ENCODE results near the gene CEP20. TPM values are rescaled to one million over a fixed set of nuclear protein-coding genes. Genes with fewer than 3 reads are reported as not detected.

The CEP20 gene
- total RNA-seq, 2 experiments from 2014 or later = 34.5 to 39.0 TPM

DNA sequence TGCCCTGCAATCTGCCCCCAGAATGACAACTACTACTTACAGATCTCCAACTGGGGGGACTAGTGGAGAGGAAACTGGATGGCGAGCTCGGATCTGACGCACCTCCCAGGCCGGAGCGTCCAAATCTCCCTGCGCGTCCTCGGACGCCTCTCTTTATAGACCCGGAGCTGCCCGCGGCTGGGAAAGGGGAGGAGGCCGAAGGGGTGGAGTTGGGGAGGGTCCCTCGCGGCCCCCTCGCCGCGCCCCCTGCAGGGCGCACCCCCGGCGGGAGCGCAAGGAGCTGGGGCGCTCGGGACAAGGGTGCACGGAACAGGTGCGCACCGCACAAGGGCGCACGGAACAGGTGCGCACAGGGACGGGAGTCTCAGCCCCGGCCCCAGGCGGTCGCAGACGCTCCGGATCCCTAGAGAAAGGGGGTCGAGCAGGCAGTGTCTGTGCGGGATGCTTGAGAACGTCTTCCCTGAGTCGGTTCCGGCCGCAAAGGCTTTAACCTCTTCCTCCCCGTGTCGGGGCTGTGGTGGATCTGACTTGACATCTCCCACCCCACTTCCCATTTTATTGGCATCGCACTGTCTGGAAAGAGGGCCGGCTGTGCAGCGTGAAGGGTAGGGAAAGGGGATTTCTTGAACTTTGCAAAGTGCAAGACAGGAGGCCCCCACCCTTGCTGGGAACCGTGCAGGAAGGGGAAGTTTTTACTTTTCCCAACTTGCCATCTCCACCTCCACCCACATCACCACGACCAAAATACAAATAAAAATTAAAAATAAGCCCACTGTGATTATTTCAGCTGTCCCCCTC, 31.3 kb downstream of the CEP20 start, which contains the start of gene MYH11:
Gene MYH11, minus strand, starts transcription at position 128 of the 798 bp plus-strand sequence. CDS start 18,776 bp downstream, outside the sequence.
- intact Hi-C loops (cut with micrococcal nuclease) = no loop called here
- H3K27me3 Mint-ChIP-seq = peaks cover 31% of the 10 kb centered on the region
- peak within 1 kb of the TSS; percentile 44 for H3K4me3 Mint-ChIP-seq
- ATAC-seq = no peak
- H3K9me3 Mint-ChIP-seq = no peaks in the 10 kb centered on the region
- TF ChIP-seq, protein P1, sequence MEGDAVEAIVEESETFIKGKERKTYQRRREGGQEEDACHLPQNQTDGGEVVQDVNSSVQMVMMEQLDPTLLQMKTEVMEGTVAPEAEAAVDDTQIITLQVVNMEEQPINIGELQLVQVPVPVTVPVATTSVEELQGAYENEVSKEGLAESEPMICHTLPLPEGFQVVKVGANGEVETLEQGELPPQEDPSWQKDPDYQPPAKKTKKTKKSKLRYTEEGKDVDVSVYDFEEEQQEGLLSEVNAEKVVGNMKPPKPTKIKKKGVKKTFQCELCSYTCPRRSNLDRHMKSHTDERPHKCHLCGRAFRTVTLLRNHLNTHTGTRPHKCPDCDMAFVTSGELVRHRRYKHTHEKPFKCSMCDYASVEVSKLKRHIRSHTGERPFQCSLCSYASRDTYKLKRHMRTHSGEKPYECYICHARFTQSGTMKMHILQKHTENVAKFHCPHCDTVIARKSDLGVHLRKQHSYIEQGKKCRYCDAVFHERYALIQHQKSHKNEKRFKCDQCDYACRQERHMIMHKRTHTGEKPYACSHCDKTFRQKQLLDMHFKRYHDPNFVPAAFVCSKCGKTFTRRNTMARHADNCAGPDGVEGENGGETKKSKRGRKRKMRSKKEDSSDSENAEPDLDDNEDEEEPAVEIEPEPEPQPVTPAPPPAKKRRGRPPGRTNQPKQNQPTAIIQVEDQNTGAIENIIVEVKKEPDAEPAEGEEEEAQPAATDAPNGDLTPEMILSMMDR (IDR thresholded peaks at IDR 0.05) = no peak
- ChIA-PET CTCF (no interaction called here), POLR2A (interaction anchor here (0.6 to 1.1 kb wide), 3 partner anchors 8 to 144 kb away, joined by 3 read pairs; no protein-coding TSS in a partner anchor)
- no peak within 1 kb of the TSS for H3K27ac Mint-ChIP-seq
- H3K4me1 Mint-ChIP-seq (ENCODE audit: low read depth) = peaks cover 6% of the 10 kb centered on the region
- no peaks in the 10 kb centered on the region for H3K36me3 Mint-ChIP-seq (ENCODE audit: low read depth)
- DNase-seq = no peak

DNA sequence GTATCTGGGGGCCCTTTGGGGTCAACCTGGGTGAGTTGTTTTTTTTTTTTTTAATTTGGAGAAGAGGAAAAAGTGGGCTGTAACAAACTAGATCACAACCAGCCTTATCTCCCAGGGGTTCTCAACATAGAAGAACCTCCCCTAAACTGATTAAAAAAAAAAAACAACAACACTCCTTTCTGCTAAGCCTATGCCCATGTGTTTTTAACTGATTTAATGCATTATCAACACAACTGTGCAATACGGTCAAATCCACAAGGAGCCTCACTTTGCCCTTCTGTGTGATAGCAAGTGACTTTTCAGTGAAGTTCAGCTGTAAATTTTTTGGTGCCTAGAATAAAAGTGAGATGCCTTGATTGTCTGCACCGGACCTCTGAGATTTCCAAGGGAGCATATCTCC, 32.2 kb downstream of the CEP20 start:
- TF ChIP-seq, protein P1 (IDR thresholded peaks at IDR 0.05) = no peak
- intact Hi-C loops (cut with micrococcal nuclease) = no loop called here
- ChIA-PET POLR2A (interaction anchor here (0.6 kb wide), 1 partner anchor 9 kb away, joined by 3 read pairs; no protein-coding TSS in a partner anchor), CTCF (no interaction called here)
- Mint-ChIP-seq H3K27ac (no peak overlapping the region), H3K27me3 (peaks cover 31% of the 10 kb centered on the region), H3K4me3 (no peak overlapping the region), H3K4me1 (ENCODE audit: low read depth) (peaks cover 6% of the 10 kb centered on the region), H3K36me3 (ENCODE audit: low read depth) (no peaks in the 10 kb centered on the region), H3K9me3 (no peaks in the 10 kb centered on the region)
- DNase-seq (no peak), ATAC-seq (no peak)

DNA sequence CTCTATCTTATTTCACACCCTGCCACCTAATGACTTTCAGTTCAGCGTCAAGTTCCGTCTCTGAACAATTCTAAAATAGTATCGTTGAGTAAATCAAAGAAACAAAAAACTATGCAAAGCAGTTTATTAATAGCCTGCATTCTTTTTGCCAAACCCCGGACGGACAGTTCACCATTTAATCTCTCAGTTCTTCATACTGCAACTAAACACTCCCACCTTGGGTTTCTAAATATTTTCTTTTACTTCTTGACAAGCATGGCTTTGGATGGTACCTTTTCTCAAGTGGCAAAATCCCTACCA, 32.7 kb downstream of the CEP20 start:
- Mint-ChIP-seq H3K27ac (no peak overlapping the region), H3K4me3 (no peak overlapping the region), H3K4me1 (ENCODE audit: low read depth) (peaks cover 6% of the 10 kb centered on the region), H3K36me3 (ENCODE audit: low read depth) (no peaks in the 10 kb centered on the region), H3K9me3 (no peaks in the 10 kb centered on the region), H3K27me3 (peaks cover 31% of the 10 kb centered on the region)
- DNase-seq (no peak), ATAC-seq (no peak)
- ChIA-PET CTCF (no interaction called here), POLR2A (no interaction called here)
- intact Hi-C loops (cut with micrococcal nuclease) = no loop called here
- TF ChIP-seq, protein P1 (IDR thresholded peaks at IDR 0.05) = no peak

DNA sequence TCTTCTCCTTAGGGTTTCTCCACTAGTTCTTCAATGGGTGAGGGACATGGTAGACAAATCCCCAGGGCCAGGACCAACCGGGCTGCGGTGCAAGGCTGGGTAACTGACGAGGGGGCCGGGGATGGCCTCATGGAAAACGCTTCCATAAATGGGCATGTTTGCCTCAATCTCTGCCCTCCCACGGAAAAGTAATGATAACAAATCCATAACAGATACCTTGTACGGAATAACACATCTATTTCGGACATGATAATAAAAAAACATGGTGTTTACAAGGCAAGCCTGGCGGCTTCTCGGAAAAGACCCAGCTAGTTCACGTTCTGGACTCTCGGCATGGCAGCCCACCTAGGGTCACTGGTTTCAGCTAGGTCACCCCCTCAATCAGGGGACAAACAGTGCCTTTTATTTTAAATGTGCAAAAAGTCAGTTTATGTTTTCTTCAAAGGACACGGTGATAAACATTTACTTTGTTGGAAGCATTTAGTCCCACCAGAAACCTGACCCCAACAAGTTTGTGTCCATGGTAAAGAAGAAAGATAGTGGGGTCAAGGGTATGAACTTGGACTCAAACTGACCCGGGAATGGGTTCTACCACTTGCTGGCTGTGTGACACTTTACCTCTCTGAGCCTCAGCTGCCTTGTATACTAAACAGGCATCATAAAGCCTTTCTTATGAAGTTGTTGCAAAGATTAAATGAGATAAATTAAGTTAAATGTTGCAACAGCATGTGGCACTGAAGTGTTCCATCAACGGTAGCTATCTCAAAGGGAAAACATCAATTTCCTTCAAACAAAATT, 33.3 kb downstream of the CEP20 start:
- H3K4me3 Mint-ChIP-seq = no peak overlapping the region
- no peaks in the 10 kb centered on the region for H3K9me3 Mint-ChIP-seq
- H3K27me3 Mint-ChIP-seq = peaks cover 31% of the 10 kb centered on the region
- ChIA-PET POLR2A (no interaction called here), CTCF (no interaction called here)
- no peaks in the 10 kb centered on the region for H3K36me3 Mint-ChIP-seq (ENCODE audit: low read depth)
- TF ChIP-seq, protein P1 (IDR thresholded peaks at IDR 0.05) = no peak
- no peak for ATAC-seq
- intact Hi-C loops (cut with micrococcal nuclease) = no loop called here
- no peak overlapping the region for H3K27ac Mint-ChIP-seq
- no peak for DNase-seq
- peaks cover 6% of the 10 kb centered on the region for H3K4me1 Mint-ChIP-seq (ENCODE audit: low read depth)

DNA sequence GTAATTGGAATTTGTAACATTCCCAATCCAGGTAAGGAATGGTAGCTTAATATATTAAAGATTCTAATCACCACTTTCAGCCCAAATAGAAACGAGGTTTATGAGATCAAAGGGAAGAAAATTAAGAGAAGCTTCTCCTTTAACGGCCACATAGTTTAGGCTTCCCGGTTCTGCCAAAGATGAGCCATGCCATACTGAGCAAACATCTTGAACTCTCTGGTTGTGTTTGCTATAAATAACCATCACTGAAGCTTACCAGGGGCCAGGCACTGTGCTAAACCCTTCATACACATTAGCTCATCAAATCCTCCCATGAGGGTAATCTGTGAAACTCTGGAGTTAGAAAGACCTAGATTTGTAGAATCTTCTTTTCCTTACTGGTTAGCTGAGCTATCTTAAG, 34.3 kb downstream of the CEP20 start:
- Mint-ChIP-seq H3K27me3 (peaks cover 29% of the 10 kb centered on the region), H3K36me3 (ENCODE audit: low read depth) (no peaks in the 10 kb centered on the region), H3K27ac (no peak overlapping the region), H3K4me1 (ENCODE audit: low read depth) (peaks cover 6% of the 10 kb centered on the region), H3K9me3 (no peaks in the 10 kb centered on the region), H3K4me3 (no peak overlapping the region)
- POLR2A ChIA-PET = no interaction called here
- intact Hi-C loops (cut with micrococcal nuclease) = no loop called here
- ATAC-seq (no peak), DNase-seq (no peak)
- CTCF ChIA-PET = interaction anchor here (1.2 kb wide), 1 partner anchor 273 kb away, joined by 4 read pairs; no protein-coding TSS in a partner anchor
- TF ChIP-seq, protein P1 (IDR thresholded peaks at IDR 0.05) = no peak

All from activated CD8-positive, alpha-beta T cell treated with anti-CD3 and anti-CD28 coated beads for 36 hours (primary cell).